HepG2 (cell line): ENCODE data around the gene ARL11. TPM values are rescaled to one million over a fixed set of nuclear protein-coding genes. Genes with fewer than 3 reads are reported as not detected.
A peak's percentile ranks its signal among the peaks of the same experiment; 100 is the strongest.

Source experiments
- ASH2L ChIP-seq: fragments of 300-600, 200-600 bp; sonication (generic); IDR thresholded peaks from 2 replicates; pipeline ENCODE4 v1.7.0; 2017; ENCODE audit warnings: low read depth, mild to moderate bottlenecking, moderate library complexity, mixed read lengths, low read length; ENCODE audit not compliant: insufficient read length
- BCL6 ChIP-seq: IDR thresholded peaks from 2 replicates; pipeline ENCODE4 v1.6.1; 2016; ENCODE audit warnings: missing genetic modification reagents, missing compliant biosample characterization
- DPF2 ChIP-seq: sonication (generic); formaldehyde crosslinking; IDR thresholded peaks from 2 replicates; pipeline ENCODE4 v1.4.0; 2020; ENCODE audit warnings: mild to moderate bottlenecking, low read depth, missing genetic modification reagents, borderline replicate concordance
- GLI4 ChIP-seq: sonication (generic); formaldehyde crosslinking; IDR thresholded peaks from 2 replicates; pipeline ENCODE4 v1.5.1; 2020; ENCODE audit warnings: missing genetic modification reagents, mild to moderate bottlenecking, moderate library complexity, borderline replicate concordance
- HOXA9 ChIP-seq: sonication (generic); formaldehyde crosslinking; IDR thresholded peaks from 2 replicates; pipeline ENCODE4 v1.8.1; 2022; ENCODE audit warnings: missing genetic modification reagents, mild to moderate bottlenecking, moderate library complexity, borderline replicate concordance
- IRF2 ChIP-seq: IDR thresholded peaks from 2 replicates; pipeline ENCODE4 v1.6.1; 2018; ENCODE audit warnings: missing genetic modification reagents, missing compliant biosample characterization
- KMT2A ChIP-seq: sonication (generic); formaldehyde crosslinking; IDR thresholded peaks from 2 replicates; pipeline ENCODE4 v1.4.0; 2020; ENCODE audit warnings: missing genetic modification reagents
- MEIS2 ChIP-seq: sonication (generic); formaldehyde crosslinking; IDR thresholded peaks from 2 replicates; pipeline ENCODE4 v1.9.0; 2021; ENCODE audit warnings: mild to moderate bottlenecking, missing genetic modification reagents
- SP2 ChIP-seq: sonication (generic); formaldehyde crosslinking; IDR thresholded peaks from 2 replicates; pipeline ENCODE4 v1.5.1; 2020; ENCODE audit warnings: mild to moderate bottlenecking, missing genetic modification reagents
- ZNF121 ChIP-seq: sonication (generic); formaldehyde crosslinking; IDR thresholded peaks from 2 replicates; pipeline ENCODE4 v1.5.0; 2020; ENCODE audit warnings: mild to moderate bottlenecking, missing genetic modification reagents
- ZNF460 ChIP-seq: sonication (generic); formaldehyde crosslinking; IDR thresholded peaks from 2 replicates; pipeline ENCODE4 v1.5.1; 2020; ENCODE audit warnings: missing genetic modification reagents, mild to moderate bottlenecking, borderline replicate concordance
- ZNF619 ChIP-seq: sonication (generic); formaldehyde crosslinking; IDR thresholded peaks from 2 replicates; pipeline ENCODE4 v1.4.0; 2020; ENCODE audit warnings: mild to moderate bottlenecking, missing genetic modification reagents
- ZNF891 ChIP-seq: sonication (generic); formaldehyde crosslinking; IDR thresholded peaks from 2 replicates; pipeline ENCODE4 v1.5.0; 2020; ENCODE audit warnings: mild to moderate bottlenecking, missing genetic modification reagents
- polyA plus RNA-seq, 8 experiments: library from polyadenylated mRNA; depleted of rRNA in 3 of 8; stranded (reverse) in 7 of 8; unstranded in 1 of 8; fragments of >200 nt; fragmentation: Illumina TruSeq in 4 of 8; extraction: Trizol in 4 of 8; gene quantifications; 2 replicates each; pipeline versions ENCODE4 v1.2.1 to v1.2.3, GENCODE V29; 2011 to 2016; ENCODE audit warnings: low read depth in 4 of 8, missing spikeins in 1 of 8, mixed read lengths in 1 of 8; ENCODE audit not compliant: insufficient read depth in 1 of 8
- total RNA-seq, 5 experiments: library from RNA; depleted of rRNA; stranded (reverse); fragments of >200 nt; fragmentation: Illumina TruSeq; extraction: Trizol; gene quantifications; 2 replicates each; pipeline ENCODE4 v1.2.3, GENCODE V29; 2016; ENCODE audit warnings: low read depth in 1 of 5
- TF ChIP-seq, protein P1 (sequence below): sonication (generic); formaldehyde crosslinking; IDR thresholded peaks from 2 replicates; pipeline ENCODE4 v1.9.0; 2022; ENCODE audit warnings: missing genetic modification reagents, mild to moderate bottlenecking, borderline replicate concordance
- TF ChIP-seq, protein P2 (sequence below): sonication (generic); formaldehyde crosslinking; IDR thresholded peaks from 2 replicates; pipeline ENCODE4 v1.5.1; 2020; ENCODE audit warnings: mild to moderate bottlenecking, missing genetic modification reagents, moderate library complexity
- TF ChIP-seq, protein P3 (sequence below), 2 experiments: sonication (generic) in 1 of 2; formaldehyde crosslinking in 1 of 2; IDR thresholded peaks; 2 replicates each; pipeline versions ENCODE4 v1.4.0 to v1.6.1; 2018 to 2020; ENCODE audit warnings: missing genetic modification reagents in 2 of 2, borderline replicate concordance in 1 of 2, low read depth in 1 of 2, mild to moderate bottlenecking in 1 of 2, missing biosample characterization in 1 of 2
- TF ChIP-seq, protein P4 (sequence below): sonication (generic); formaldehyde crosslinking; IDR thresholded peaks from 2 replicates; pipeline ENCODE4 v1.8.0; 2022; ENCODE audit warnings: low read depth, missing genetic modification reagents

Gene ARL11
- total and polyA plus RNA-seq, 2 of the 13 experiments (the other 11 are each of a cell fraction or from before 2014, with no cell fraction given) = 0.04 to 0.22 TPM

DNA sequence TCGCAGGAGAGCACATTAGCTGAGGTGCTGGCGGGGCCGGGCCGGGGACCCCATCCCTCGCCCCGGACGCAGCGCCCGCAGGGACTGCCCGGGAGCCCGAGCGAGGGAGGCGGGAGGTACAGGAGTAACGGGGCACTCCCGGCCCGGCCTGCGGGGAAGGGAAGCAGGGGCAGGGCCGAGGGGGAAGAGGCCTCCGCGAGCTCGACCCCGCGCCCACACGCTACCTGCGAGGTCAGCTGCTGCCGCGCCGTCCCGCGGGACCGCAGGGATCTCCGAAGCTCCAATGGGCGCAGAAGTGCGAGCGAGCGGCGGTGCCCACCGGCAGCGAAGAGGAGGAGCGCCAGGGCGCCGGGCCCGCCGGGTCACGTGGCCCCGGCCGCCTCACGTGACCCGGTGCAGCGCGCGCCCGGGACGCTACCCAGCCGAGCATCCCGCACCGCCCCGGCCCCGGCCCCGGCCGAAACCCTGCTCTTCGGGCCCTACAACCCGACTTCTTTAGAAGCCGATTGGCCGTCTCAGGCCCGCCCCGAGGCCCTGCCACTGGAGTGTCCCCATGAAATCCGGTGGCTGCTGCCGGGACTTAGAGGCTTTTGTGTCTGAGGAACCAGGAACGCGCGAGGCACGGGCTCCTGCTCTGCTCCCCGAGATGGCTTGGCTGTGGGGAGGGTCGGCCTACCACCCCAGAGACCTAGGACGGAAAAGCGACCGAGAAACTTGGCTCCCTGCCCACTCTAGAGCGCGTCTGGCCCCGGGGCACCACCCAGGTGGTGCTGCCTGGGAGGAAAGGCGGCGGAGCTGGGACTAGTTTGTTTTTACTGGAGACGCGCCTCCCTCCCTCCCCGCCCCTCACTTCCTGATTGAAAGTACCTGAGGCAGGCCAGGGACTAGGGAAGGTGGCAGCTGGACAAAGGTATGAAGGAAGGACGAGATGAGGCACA lies 42.8 kb upstream of the ARL11 start, which contains the start of gene RCBTB1 (continued):
- TF ChIP-seq, protein P1, sequence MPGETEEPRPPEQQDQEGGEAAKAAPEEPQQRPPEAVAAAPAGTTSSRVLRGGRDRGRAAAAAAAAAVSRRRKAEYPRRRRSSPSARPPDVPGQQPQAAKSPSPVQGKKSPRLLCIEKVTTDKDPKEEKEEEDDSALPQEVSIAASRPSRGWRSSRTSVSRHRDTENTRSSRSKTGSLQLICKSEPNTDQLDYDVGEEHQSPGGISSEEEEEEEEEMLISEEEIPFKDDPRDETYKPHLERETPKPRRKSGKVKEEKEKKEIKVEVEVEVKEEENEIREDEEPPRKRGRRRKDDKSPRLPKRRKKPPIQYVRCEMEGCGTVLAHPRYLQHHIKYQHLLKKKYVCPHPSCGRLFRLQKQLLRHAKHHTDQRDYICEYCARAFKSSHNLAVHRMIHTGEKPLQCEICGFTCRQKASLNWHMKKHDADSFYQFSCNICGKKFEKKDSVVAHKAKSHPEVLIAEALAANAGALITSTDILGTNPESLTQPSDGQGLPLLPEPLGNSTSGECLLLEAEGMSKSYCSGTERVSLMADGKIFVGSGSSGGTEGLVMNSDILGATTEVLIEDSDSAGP (CRISPR knock-in tag) = peak; percentile 83; the same call in 1 of the 2 replicates
- TF ChIP-seq DPF2 (CRISPR knock-in tag) (no peak), BCL6 (CRISPR knock-in tag) (0 out of 2 replicates have a peak, but pooled peaks have one; percentile 21), MEIS2 (CRISPR knock-in tag) (0 out of 2 replicates have a peak, but pooled peaks have one; percentile 31), HOXA9 (peak; percentile 73; the same call in 1 of the 2 replicates), ASH2L (peak; percentile 75), ZNF891 (peak; percentile 72; the same call in 1 of the 2 replicates), ZNF121 (CRISPR knock-in tag) (peak; percentile 60; the same call in 1 of the 2 replicates), ZNF619 (CRISPR knock-in tag) (0 out of 2 replicates have a peak, but pooled peaks have one; percentile 29), KMT2A (CRISPR knock-in tag) (peak; percentile 92), SP2 (CRISPR knock-in tag) (peak; percentile 40; the same call in 1 of the 2 replicates), ZNF460 (CRISPR knock-in tag) (peak; percentile 50; the same call in 1 of the 2 replicates), GLI4 (CRISPR knock-in tag) (peak; percentile 57; the same call in 1 of the 2 replicates), IRF2 (peak; percentile 61; the same call in 1 of the 2 replicates)
- TF ChIP-seq, protein P2, sequence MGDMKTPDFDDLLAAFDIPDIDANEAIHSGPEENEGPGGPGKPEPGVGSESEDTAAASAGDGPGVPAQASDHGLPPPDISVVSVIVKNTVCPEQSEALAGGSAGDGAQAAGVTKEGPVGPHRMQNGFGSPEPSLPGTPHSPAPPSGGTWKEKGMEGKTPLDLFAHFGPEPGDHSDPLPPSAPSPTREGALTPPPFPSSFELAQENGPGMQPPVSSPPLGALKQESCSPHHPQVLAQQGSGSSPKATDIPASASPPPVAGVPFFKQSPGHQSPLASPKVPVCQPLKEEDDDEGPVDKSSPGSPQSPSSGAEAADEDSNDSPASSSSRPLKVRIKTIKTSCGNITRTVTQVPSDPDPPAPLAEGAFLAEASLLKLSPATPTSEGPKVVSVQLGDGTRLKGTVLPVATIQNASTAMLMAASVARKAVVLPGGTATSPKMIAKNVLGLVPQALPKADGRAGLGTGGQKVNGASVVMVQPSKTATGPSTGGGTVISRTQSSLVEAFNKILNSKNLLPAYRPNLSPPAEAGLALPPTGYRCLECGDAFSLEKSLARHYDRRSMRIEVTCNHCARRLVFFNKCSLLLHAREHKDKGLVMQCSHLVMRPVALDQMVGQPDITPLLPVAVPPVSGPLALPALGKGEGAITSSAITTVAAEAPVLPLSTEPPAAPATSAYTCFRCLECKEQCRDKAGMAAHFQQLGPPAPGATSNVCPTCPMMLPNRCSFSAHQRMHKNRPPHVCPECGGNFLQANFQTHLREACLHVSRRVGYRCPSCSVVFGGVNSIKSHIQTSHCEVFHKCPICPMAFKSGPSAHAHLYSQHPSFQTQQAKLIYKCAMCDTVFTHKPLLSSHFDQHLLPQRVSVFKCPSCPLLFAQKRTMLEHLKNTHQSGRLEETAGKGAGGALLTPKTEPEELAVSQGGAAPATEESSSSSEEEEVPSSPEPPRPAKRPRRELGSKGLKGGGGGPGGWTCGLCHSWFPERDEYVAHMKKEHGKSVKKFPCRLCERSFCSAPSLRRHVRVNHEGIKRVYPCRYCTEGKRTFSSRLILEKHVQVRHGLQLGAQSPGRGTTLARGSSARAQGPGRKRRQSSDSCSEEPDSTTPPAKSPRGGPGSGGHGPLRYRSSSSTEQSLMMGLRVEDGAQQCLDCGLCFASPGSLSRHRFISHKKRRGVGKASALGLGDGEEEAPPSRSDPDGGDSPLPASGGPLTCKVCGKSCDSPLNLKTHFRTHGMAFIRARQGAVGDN = peak; percentile 91
- TF ChIP-seq, protein P3, sequence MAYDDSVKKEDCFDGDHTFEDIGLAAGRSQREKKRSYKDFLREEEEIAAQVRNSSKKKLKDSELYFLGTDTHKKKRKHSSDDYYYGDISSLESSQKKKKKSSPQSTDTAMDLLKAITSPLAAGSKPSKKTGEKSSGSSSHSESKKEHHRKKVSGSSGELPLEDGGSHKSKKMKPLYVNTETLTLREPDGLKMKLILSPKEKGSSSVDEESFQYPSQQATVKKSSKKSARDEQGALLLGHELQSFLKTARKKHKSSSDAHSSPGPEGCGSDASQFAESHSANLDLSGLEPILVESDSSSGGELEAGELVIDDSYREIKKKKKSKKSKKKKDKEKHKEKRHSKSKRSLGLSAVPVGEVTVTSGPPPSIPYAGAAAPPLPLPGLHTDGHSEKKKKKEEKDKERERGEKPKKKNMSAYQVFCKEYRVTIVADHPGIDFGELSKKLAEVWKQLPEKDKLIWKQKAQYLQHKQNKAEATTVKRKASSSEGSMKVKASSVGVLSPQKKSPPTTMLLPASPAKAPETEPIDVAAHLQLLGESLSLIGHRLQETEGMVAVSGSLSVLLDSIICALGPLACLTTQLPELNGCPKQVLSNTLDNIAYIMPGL (CRISPR knock-in tag; IDR thresholded peaks at IDR 0.05; ENCODE audit: borderline replicate concordance in 1 of 2, low read depth in 1 of 2) = peak in 1 of 2 experiments; percentile 74; a peak in 2 of 4 replicates
- TF ChIP-seq, protein P4, sequence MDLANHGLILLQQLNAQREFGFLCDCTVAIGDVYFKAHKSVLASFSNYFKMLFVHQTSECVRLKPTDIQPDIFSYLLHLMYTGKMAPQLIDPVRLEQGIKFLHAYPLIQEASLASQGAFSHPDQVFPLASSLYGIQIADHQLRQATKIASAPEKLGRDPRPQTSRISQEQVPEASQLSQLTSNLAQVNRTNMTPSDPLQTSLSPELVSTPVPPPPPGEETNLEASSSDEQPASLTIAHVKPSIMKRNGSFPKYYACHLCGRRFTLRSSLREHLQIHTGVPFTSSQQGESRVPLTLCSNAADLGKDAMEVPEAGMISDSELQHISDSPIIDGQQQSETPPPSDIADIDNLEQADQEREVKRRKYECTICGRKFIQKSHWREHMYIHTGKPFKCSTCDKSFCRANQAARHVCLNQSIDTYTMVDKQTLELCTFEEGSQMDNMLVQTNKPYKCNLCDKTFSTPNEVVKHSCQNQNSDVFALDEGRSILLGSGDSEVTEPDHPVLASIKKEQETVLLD (CRISPR knock-in tag) = 0 out of 2 replicates have a peak, but pooled peaks have one; percentile 38
